Neural crest cell (in vitro differentiated cells): ENCODE data around the gene CCDC110. TPM values are rescaled to one million over a fixed set of nuclear protein-coding genes. Genes with fewer than 3 reads are reported as not detected.

Experiments
- DNase-seq: peaks from one replicate; pipeline ENCODE4 v3.0.0; 2021; ENCODE audit warnings: low read depth, mixed read lengths, low spot score
- H3K27ac Mint-ChIP-seq: one replicate; pipeline ENCODE4 v1.8.0; 2021; ENCODE audit warnings: mild to moderate bottlenecking, mixed read lengths; ENCODE audit not compliant: unreplicated experiment
- H3K27me3 Mint-ChIP-seq: 2 replicates; pipeline ENCODE4 v1.8.0; 2021; ENCODE audit warnings: low read depth, mild to moderate bottlenecking, mixed read lengths
- H3K36me3 Mint-ChIP-seq: 2 replicates; pipeline ENCODE4 v1.8.0; 2021; ENCODE audit warnings: low read depth, mild to moderate bottlenecking, mixed read lengths
- H3K4me1 Mint-ChIP-seq: 2 replicates; pipeline ENCODE4 v1.8.0; 2021; ENCODE audit warnings: mixed read lengths
- H3K4me3 Mint-ChIP-seq: one replicate; pipeline ENCODE4 v1.8.0; 2021; ENCODE audit warnings: mild to moderate bottlenecking, mixed read lengths
- H3K9me3 Mint-ChIP-seq: 2 replicates; pipeline ENCODE4 v1.8.0; 2021; ENCODE audit warnings: mixed read lengths
- total RNA-seq: library from RNA; stranded (reverse); gene quantifications from 2 replicates; pipeline ENCODE4 v1.2.1, GENCODE V29; 2021
- TF ChIP-seq, protein P1 (sequence below): fragments of 200-600 bp; sonication (generic); conservative IDR thresholded peaks from 2 replicates; pipeline ENCODE4 v1.5.0; 2021; ENCODE audit warnings: antibody characterized with exemption, mild to moderate bottlenecking

CCDC110 gene
- total RNA-seq, 1 donor from 2014 or later: 0.16 TPM

- Mint-ChIP-seq H3K4me1 (peaks cover 25% of the 10 kb centered on the region), H3K9me3 (peaks cover 3% of the 10 kb centered on the region), H3K36me3 (no peaks in the 10 kb centered on the region), H3K4me3 (peak overlapping the region; percentile 18), H3K27ac (no peak overlapping the region), H3K27me3 (peaks cover 44% of the 10 kb centered on the region)
- TF ChIP-seq, protein P1, sequence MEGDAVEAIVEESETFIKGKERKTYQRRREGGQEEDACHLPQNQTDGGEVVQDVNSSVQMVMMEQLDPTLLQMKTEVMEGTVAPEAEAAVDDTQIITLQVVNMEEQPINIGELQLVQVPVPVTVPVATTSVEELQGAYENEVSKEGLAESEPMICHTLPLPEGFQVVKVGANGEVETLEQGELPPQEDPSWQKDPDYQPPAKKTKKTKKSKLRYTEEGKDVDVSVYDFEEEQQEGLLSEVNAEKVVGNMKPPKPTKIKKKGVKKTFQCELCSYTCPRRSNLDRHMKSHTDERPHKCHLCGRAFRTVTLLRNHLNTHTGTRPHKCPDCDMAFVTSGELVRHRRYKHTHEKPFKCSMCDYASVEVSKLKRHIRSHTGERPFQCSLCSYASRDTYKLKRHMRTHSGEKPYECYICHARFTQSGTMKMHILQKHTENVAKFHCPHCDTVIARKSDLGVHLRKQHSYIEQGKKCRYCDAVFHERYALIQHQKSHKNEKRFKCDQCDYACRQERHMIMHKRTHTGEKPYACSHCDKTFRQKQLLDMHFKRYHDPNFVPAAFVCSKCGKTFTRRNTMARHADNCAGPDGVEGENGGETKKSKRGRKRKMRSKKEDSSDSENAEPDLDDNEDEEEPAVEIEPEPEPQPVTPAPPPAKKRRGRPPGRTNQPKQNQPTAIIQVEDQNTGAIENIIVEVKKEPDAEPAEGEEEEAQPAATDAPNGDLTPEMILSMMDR: no peak
- DNase-seq: no peak
Measured at GRCh38 chr4:185467101-185467500, 4.4 kb downstream of the CCDC110 start.

DNA sequence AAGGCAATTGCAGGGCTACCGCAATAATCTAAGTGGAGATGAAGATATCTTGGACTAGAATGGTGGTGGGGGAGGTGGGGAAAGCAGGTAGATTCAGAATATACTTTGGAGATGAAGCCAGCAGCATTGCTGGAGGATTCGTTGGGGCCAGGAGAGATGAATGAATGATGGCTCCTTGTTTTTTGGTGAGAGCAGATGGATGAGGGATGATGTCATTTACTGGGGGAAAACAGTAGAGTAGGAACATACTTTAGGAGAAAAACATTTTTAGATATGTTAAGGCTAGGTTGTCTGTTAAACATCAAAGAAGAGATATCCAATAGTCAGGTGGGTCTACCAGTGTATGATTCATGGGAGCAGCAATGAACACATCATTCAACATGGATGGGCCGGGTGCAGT lies 5.8 kb downstream of the CCDC110 start:
- H3K4me1 Mint-ChIP-seq: peaks cover 21% of the 10 kb centered on the region
- no peaks in the 10 kb centered on the region for H3K36me3 Mint-ChIP-seq

GRCh38 chr4:185464887-185465286 lies 6.6 kb downstream of the CCDC110 start:
- Mint-ChIP-seq H3K4me1 (peaks cover 21% of the 10 kb centered on the region), H3K27me3 (peaks cover 34% of the 10 kb centered on the region), H3K9me3 (peaks cover 3% of the 10 kb centered on the region), H3K36me3 (no peaks in the 10 kb centered on the region), H3K4me3 (no peak overlapping the region), H3K27ac (no peak overlapping the region)
- DNase-seq: no peak
- TF ChIP-seq, protein P1: no peak

More for the DNA sequence above, 5.8 kb downstream of the CCDC110 start:
- no peak overlapping the region for H3K4me3 Mint-ChIP-seq
- TF ChIP-seq, protein P1: no peak
- H3K27ac Mint-ChIP-seq: no peak overlapping the region
- DNase-seq: no peak
- H3K27me3 Mint-ChIP-seq: peaks cover 40% of the 10 kb centered on the region
- peaks cover 3% of the 10 kb centered on the region for H3K9me3 Mint-ChIP-seq

DNA sequence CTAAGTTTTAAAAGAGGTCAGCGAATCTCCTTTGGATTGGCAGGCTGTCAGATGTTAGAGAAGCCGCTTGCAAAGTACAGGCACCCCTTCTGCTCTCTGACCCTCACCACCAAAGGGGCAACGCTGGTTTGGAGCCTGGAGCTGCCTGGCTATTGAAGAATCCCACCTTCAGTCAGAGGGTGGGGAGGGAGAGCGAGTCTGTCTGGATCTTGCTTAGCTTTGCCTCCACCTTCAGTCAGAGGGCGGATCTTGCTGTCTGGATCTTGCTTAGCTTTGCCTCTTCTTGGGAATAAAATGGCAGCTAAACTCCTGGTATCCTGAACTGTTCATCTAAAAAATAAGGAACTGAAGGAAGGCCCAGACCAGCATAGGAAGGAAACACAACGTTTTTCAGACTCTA lies 7.3 kb downstream of the CCDC110 start:
- no peak for DNase-seq
- TF ChIP-seq, protein P1: no peak
- Mint-ChIP-seq H3K9me3 (peaks cover 3% of the 10 kb centered on the region), H3K27me3 (peaks cover 27% of the 10 kb centered on the region), H3K4me1 (peaks cover 16% of the 10 kb centered on the region), H3K27ac (peak overlapping the region; percentile 12), H3K4me3 (no peak overlapping the region), H3K36me3 (no peaks in the 10 kb centered on the region)

DNA sequence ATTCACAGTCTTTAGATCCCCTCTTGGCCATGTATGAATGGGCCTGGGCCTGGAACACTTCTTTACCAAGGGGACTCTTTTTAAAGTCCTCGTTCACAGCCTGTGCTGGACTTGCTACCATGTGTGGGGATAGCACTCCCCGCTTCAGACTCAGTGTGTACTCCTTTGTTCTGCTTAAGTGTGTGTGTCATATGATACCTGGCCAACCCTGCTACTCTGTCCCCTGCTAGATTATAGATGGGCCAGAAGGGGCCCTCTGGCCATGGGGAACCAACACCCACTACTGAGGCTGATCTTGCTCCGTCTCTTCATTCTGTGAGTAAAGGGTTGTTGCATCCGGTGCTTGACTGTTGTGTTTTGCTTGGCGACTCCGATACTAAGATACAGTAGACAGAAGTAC lies 8.0 kb downstream of the CCDC110 start:
- TF ChIP-seq, protein P1: no peak
- H3K4me3 Mint-ChIP-seq: no peak overlapping the region
- H3K27me3 Mint-ChIP-seq: peaks cover 21% of the 10 kb centered on the region
- no peaks in the 10 kb centered on the region for H3K9me3 Mint-ChIP-seq
- peaks cover 16% of the 10 kb centered on the region for H3K4me1 Mint-ChIP-seq
- no peaks in the 10 kb centered on the region for H3K36me3 Mint-ChIP-seq
- no peak overlapping the region for H3K27ac Mint-ChIP-seq
- no peak for DNase-seq

DNA sequence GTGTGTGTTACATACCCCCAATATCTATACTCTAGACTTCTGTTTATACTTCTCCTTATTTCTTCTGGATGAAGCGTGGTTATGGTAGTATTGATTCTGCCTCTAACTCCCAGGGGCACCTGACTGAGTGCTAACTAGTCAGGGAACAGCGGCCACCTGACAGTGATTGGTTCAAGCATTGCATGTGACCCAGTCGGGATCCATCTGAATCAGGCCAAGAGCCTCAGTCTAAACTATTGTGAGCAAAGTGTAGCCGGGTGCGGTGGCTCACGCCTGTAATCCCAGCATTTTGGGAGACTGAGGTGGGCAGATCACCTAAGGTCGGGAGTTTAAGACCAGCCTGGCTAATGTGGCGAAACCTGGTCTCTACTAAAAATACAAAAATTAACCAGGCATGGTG lies 10.0 kb downstream of the CCDC110 start:
- Mint-ChIP-seq H3K27ac (no peak overlapping the region), H3K4me1 (peaks cover 16% of the 10 kb centered on the region), H3K36me3 (no peaks in the 10 kb centered on the region), H3K27me3 (peaks cover 9% of the 10 kb centered on the region), H3K9me3 (no peaks in the 10 kb centered on the region), H3K4me3 (no peak overlapping the region)
- no peak for DNase-seq
- TF ChIP-seq, protein P1: no peak
